Upper lobe of left lung (tissue), 4 donors: ENCODE results near the gene C17orf107.

ENCODE experiments used
- CTCF ChIP-seq, 6 experiments: fragments of 450-650 bp in 4 of 6; fragments of 200-600 bp in 2 of 6; sonication (generic) in 2 of 6; IDR thresholded peaks; one replicate each; pipeline ENCODE4 v1.5.1; 2016 to 2019; ENCODE audit warnings: antibody characterized with exemption in 6 of 6
- EP300 ChIP-seq, 4 donors: sonication (generic); formaldehyde crosslinking; IDR thresholded peaks; one replicate each; pipeline ENCODE4 v1.5.1; 2017; ENCODE audit warnings: antibody characterized with exemption in 4 of 4, control low read depth in 2 of 4

DNA sequence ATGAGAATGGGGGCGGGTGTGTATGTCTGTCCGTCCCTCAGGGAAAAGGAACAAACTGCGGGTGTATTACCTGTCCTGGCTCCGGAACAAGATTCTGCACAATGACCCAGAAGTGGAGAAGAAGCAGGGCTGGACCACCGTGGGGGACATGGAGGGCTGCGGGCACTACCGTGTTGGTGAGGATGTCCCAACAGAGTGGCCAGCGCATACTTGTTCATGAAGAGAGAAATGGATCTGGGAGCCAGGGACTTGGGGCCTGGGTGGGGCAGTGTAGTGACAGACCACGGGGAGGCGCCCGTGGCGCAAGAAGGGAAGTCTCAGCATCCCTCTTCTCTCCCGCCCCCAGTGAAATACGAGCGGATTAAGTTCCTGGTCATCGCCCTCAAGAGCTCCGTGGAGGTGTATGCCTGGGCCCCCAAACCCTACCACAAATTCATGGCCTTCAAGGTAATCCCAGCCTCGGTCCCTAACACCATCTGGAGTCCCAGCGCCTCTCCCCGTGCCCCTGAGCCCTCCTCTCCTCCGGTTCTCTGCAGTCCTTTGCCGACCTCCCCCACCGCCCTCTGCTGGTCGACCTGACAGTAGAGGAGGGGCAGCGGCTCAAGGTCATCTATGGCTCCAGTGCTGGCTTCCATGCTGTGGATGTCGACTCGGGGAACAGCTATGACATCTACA, 3.5 kb upstream of the C17orf107 start:
- no peak for TF ChIP-seq CTCF (IDR thresholded peaks at IDR 0.05)
- no peak for TF ChIP-seq EP300 (IDR thresholded peaks at IDR 0.05)
